GM12892 (cell line): ENCODE data around the gene KIF6.

Experiments used
- DNase-seq: peaks from one replicate; pipeline ENCODE4 v3.0.0; 2011; ENCODE audit not compliant: insufficient read length
- FAIRE-seq: peaks from 2 replicates; lab custom pipeline; 2011; peaks lifted over from hg19 to GRCh38; lab: Jason Lieb, UNC
- POLR2A ChIP-seq: IDR thresholded peaks from 2 replicates; pipeline ENCODE4 v1.6.1; 2011; ENCODE audit warnings: low read depth, low read length, control low read depth
- POLR2AphosphoS5 ChIP-seq: IDR thresholded peaks from 2 replicates; pipeline ENCODE4 v1.6.1; 2011; ENCODE audit warnings: low read depth, low read length, control low read depth
- TAF1 ChIP-seq: IDR thresholded peaks from 2 replicates; pipeline ENCODE4 v1.6.1; 2011; ENCODE audit warnings: low read depth, mild to moderate bottlenecking, control low read depth, low read length, borderline replicate concordance

Gene KIF6

DNA sequence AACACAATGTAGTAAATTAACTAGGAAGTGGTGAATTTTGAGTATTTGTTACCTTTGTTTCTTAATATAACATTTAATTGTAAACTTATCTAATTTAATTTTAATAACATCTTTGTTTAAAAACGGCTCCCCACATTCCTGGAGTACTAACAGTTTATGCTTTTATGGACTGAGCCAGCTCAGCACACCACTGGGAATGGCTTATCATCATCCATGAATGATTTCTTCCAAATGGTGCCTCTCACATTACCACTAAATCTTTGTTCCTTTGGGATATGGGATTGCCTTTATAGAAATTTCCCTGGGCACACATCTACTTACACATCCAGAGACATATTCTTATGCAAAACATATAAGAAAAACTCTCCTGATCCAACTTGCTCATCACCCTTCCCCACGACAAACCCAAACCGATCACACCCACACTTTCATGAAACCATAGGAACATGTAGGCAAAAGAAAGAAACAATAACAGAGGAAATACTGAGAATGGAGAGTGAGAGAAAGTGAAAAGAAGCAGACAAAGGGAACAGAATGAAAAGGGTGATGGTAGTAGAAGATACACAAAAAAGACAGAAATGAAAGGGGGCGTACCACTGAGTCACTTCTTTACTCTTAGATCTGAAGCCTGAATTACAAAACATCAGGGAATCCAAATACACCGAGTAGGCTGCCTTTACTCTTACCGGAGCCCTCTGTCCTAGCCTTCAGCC lies 344.2 kb downstream of the KIF6 start:
- DNase-seq (no peak), FAIRE-seq (no peak)
- TF ChIP-seq TAF1 (no peak), POLR2A (no peak), POLR2AphosphoS5 (no peak)

DNA sequence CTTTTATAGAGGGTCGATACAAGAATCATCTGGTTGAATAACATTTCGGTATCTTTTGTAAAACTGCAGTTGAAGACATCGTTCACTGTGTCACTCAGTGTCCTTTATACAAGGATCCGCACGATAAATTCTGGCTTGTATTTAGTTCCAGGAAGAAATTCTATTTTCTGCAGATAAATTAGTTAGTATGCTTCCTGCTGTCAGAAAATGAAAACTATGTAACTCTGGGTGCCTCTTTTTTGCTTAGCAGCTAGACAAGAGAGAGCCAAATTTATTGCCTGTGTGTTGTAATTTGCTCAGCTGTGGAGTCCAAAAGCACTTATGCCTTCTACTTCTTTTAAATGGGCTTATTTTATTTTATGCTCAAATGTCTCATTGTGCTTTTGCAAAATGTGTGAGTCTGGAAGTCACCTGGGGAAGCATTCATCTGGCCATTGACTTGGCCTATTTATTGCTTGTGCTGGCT lies 346.2 kb downstream of the KIF6 start:
- DNase-seq (no peak), FAIRE-seq (no peak)
- no peak for TF ChIP-seq TAF1

DNA sequence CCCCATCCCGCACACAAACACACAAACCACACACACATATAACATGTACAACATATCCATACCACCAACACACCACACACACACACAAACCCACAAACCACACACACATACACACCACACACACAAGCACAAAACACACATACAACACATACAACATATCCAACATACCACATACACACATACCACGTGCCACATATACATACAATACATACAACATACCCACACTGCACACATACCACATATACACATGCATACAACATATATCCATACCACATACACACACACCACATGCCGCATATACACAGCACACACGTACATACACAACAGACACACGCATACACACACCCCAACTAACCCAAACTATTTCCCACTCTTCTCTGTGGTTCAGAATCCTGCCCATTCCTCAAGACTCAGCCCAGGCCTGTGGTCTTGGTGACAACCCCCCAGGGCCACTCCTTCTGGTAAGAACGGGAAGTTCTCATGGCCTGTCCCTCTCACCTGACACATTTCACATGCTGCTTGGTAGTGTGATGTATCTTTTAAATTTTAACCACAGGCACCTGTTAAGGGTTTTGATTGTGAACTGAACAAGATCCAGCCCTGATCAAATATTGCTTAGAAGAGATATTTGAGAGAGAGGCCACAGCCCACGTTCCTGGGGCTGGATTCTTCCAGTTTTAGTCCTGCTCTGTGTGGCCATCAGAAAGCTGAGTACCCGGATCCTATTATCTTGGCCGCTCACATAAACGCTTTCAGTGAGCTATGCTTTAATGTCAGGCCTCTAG lies 346.8 kb downstream of the KIF6 start:
- DNase-seq: no peak
- TF ChIP-seq POLR2AphosphoS5 (no peak), TAF1 (no peak), POLR2A (no peak)
- FAIRE-seq: peak; percentile 90

DNA sequence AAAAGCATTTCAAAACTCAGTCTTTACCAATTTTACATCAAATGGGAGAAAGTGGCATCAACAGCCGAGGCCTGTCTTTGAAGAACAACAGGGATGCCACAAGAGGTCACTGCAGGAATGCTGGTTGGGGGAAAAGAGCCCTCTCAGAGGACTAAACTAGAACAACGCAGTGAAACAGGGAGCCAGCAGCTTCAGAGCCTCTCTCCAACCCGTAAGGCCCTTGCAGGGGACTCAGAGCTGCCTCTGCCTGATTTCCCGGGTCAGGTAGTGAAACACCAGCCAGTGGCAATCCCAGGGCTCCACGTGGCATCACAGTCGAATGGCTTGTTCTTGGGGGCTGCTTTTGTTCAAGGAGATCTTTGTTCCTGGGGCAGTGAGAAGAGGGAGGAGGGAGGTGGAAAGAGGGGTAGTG lies 347.7 kb downstream of the KIF6 start:
- no peak for TF ChIP-seq POLR2AphosphoS5
- no peak for TF ChIP-seq POLR2A
- TF ChIP-seq TAF1: no peak
- peak; percentile 50 for FAIRE-seq
- no peak for DNase-seq

DNA sequence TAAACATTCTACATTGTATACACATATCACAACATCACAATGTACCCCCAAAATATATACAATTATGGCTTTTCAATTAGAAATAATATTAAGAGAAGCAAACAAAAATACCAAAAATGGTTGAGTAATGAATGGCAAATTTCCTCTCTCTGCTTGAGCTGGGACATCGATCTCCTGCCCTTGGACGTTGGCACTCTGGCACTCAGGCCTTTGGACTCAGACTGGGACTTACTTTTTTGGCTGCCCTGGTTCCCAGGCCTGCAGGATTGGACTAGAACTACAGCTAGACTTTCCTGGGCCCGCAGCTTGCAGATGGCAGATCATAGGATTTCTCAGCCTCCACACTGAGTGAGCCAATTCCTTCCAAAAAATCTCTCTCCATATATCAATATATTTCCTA lies 349.8 kb downstream of the KIF6 start:
- FAIRE-seq (no peak), DNase-seq (no peak)
- TF ChIP-seq POLR2AphosphoS5 (no peak), TAF1 (no peak), POLR2A (no peak)

DNA sequence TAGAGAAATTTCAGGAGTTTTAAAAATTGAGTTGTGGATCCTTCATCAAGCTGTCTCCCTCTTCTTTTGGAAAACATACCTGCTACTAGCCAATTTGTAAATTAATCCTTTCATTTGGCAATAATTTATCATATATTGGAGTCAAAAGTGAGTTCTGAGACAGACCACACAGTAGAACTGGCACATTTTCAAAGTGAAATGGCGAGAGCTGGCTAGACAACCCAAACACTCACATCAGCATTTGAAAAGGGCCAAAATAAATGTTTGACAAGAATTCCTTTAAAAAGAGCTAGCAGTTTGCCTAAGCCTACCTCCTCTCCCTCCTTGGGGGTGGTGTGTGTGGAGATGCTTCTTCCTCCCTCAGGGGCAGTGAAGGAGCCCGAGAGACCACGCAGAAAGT lies 354.8 kb downstream of the KIF6 start:
- FAIRE-seq (no peak), DNase-seq (no peak)
- TF ChIP-seq TAF1 (no peak), POLR2AphosphoS5 (no peak), POLR2A (no peak)

DNA sequence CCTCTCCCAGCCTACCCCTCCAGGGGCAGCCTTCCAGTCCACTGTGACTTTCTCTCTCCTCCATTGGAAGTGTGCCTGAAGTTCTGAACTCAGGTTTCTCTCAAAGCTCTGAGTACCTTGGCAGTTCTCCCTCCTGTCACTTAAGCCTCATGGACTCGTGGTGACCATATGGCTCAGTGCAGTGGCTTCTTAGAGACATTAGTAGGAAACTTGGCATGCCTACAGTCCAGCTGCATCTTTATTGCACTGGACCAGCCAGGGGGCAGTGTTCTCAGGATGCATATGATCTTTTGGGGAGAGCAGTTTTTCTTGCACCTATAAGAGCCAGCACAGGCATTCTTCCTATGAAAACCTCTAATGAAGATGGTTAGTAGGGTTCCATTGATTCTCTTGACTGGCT lies 355.2 kb downstream of the KIF6 start:
- DNase-seq: no peak
- TF ChIP-seq POLR2A (no peak), TAF1 (no peak), POLR2AphosphoS5 (no peak)
- FAIRE-seq: no peak

DNA sequence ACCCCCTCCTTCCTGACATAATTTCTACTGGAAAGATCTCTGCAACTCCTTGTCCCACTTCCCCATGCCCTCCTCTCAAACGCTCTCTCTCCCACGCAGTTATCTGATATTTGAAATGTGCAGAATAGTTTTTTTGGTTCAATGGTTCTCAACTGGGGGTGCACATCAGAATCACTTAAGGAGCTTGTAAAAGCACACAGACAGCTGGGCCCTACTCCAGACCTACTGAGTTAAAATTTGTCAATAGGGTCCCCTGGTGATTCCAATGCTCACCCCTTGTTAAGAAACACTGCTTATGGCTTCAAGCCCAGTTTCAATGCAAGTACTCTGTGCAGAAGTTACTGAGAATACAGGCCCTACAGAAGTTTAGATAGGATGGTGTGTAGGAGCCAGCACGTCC lies 357.5 kb downstream of the KIF6 start:
- FAIRE-seq: no peak
- no peak for DNase-seq
- TF ChIP-seq TAF1 (no peak), POLR2AphosphoS5 (no peak), POLR2A (no peak)

DNA sequence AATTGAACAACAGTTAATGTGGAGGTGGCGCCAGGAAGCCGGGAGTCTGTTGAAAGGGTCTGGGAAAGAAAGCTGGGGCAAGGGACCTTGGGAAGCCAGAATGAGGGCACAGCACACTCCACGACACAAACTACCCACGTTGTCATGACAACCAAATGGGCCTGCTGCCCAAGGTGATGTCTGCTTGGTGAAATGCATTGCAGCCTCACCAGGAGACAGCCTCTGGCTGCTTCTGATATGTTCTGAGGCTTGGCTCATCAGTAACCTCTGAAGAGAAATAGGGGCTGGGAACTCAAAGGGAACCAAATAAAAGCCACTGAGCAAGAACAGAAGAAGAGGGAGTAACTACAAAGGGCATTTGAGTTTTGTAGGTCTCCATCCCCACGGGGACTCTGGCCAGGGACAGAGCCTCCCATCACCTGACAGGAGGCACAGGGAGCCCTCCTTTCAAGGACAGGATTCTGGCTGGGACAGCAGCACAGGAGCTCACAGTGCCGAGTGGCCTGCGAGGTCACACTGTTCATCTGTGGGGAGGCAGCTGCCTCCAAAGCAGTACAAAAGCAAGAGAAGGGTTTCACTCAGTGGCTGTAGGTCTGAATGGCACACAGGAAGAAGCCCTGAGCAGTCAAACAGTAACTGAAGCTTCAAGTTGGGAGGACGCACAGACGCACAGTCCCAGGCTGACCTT lies 358.1 kb downstream of the KIF6 start:
- FAIRE-seq (no peak), DNase-seq (no peak)
- TF ChIP-seq TAF1 (no peak), POLR2AphosphoS5 (no peak), POLR2A (no peak)

DNA sequence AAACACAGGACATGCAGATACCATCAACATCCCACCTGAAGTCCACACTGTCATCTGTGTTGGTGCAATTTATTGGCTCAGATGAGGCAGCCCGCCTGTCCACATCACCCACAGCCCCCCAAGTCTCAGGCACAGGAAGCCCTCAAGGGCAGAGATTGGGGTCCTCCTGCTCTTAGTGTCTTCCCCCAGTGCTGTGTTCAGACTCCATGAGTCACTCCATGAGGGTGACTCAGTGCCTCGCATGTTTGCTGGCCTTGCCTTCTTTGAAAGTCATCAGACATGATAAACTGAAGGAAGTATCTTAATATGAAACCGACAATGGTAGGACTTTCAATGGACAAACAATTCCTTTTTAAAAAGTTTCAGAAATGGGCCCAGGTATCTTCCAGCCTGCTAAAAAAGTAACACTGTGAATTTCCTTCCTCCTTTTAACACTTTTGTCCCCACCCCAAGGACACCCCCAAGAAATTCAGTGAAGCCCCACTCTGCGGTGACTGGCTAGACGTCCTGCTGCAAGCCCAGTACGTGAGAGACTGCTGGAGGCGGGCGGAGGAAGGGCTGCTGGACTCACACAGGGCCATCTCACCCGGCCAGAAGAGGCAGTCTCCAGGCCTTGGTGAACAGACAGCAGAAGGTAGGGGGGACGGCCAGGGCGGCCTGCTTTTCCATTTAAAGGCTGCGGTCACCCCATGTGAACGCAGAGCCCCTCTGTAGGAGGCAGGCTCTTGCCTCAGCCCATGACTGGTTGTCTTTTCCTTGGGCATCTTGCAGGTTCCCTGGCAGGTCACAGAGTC lies 359.7 kb downstream of the KIF6 start:
- DNase-seq (no peak), FAIRE-seq (no peak)
- no peak for TF ChIP-seq TAF1
- TF ChIP-seq POLR2AphosphoS5: no peak
- TF ChIP-seq POLR2A: no peak

DNA sequence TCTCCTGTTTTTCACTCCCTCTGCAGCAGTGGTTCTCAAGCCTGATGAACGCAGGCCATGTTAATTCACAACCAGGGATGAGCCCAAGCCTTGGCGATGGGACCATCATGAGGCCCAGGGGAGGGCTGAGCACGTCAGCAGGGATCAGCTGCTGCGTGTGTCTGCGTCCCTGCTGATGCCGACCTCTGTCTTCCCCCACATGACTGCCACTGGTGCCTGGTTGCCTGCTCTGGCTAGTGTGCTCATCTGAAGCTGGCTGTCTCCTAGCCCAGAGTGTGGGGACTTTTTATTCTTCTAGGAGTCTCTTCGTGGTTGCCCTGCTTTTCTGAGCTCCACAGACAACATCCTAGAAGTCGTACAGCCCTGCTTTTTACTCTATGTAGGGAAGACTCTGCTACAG lies 361.9 kb downstream of the KIF6 start:
- DNase-seq (no peak), FAIRE-seq (no peak)
- TF ChIP-seq POLR2AphosphoS5 (no peak), POLR2A (no peak)

DNA sequence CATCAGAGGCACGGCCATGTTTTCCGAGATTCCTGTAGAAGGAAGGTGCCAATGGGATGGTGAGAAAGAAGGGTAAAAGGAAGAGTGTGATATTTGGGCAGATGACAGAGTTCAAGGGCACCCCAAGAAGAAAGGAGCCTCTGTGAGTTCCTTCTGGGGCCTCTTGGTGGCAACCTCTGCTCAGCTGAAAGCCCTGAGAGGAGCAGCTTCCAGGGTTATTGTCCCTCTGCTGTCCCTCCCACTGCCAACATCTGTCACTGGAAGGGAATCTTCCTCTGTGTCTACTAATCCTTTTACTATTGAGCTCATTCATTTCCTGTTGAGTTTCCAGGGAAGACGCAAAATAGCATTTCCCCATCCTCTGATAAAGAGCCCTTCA lies 362.7 kb downstream of the KIF6 start:
- TF ChIP-seq POLR2A: no peak
- no peak for TF ChIP-seq TAF1
- TF ChIP-seq POLR2AphosphoS5: no peak
- no peak for FAIRE-seq
- no peak for DNase-seq
